MM.1S (cell line): ENCODE data around the gene TTC27.

ENCODE experiments used
- DNase-seq: peaks from one replicate; pipeline ENCODE4 v3.0.0-alpha.2; 2015
- H2AFZ ChIP-seq: fragments of 300-600 bp; sonication (generic); 2 replicates; pipeline ENCODE4 v1.6.0; 2016; ENCODE audit warnings: antibody characterized with exemption, low read length
- H3F3A ChIP-seq: fragments of 300-600 bp; sonication (generic); 2 replicates; pipeline ENCODE4 v1.6.1; 2016; ENCODE audit warnings: mild to moderate bottlenecking, antibody characterized with exemption, low read length, moderate library complexity, mixed read lengths; ENCODE audit not compliant: insufficient read depth
- H3K27ac ChIP-seq: fragments of 300-600 bp; sonication (generic); 2 replicates; pipeline ENCODE4 v1.5.1; 2016; ENCODE audit warnings: mild to moderate bottlenecking, low read length
- H3K27me3 ChIP-seq: fragments of 300-600 bp; sonication (generic); replicated peaks from 2 replicates; pipeline ENCODE4 v1.6.0; 2016; ENCODE audit warnings: low read length; ENCODE audit not compliant: insufficient read depth
- H3K36me3 ChIP-seq: fragments of 300-600 bp; sonication (generic); replicated peaks from 2 replicates; pipeline ENCODE4 v1.6.1; 2016; ENCODE audit warnings: mild to moderate bottlenecking, low read length, mixed read lengths; ENCODE audit not compliant: insufficient read depth
- H3K4me1 ChIP-seq: fragments of 300-600 bp; sonication (generic); 2 replicates; pipeline ENCODE4 v1.6.1; 2016; ENCODE audit warnings: low read length, mixed read lengths
- H3K4me2 ChIP-seq: fragments of 300-600 bp; sonication (generic); 2 replicates; pipeline ENCODE4 v1.6.0; 2016; ENCODE audit warnings: low read depth, low read length
- H3K4me3 ChIP-seq: fragments of 300-600 bp; sonication (generic); 2 replicates; pipeline ENCODE4 v1.5.1; 2016; ENCODE audit warnings: low read length, mixed read lengths
- H3K79me2 ChIP-seq: fragments of 300-600 bp; sonication (generic); 2 replicates; pipeline ENCODE4 v1.6.1; 2016; ENCODE audit warnings: mixed run types, low read length, mixed read lengths
- H3K9ac ChIP-seq: fragments of 300-600 bp; sonication (generic); 2 replicates; pipeline ENCODE4 v1.6.1; 2016; ENCODE audit warnings: low read length, mixed read lengths
- H3K9me2 ChIP-seq: fragments of 300-600 bp; sonication (generic); replicated peaks from 2 replicates; pipeline ENCODE4 v1.6.1; 2016; ENCODE audit warnings: mild to moderate bottlenecking, low read length, mixed read lengths; ENCODE audit not compliant: insufficient read depth
- H3K9me3 ChIP-seq: fragments of 300-600 bp; sonication (generic); replicated peaks from 2 replicates; pipeline ENCODE4 v1.6.1; 2016; ENCODE audit warnings: mild to moderate bottlenecking, low read length, mixed read lengths; ENCODE audit not compliant: insufficient read depth
- H4K20me1 ChIP-seq: fragments of 300-600 bp; sonication (generic); 2 replicates; pipeline ENCODE4 v1.6.1; 2016; ENCODE audit warnings: mild to moderate bottlenecking, low read length, moderate library complexity, mixed read lengths; ENCODE audit not compliant: insufficient read depth
- EZH2 ChIP-seq: fragments of 300-600 bp; sonication (generic); optimal IDR thresholded peaks from 2 replicates; pipeline ENCODE3; 2017; ENCODE audit warnings: low read depth, mild to moderate bottlenecking, antibody characterized with exemption, low read length, mixed read lengths
- EZH2phosphoT487 ChIP-seq: fragments of 300-600 bp; sonication (generic); IDR thresholded peaks from 2 replicates; pipeline ENCODE4 v1.6.1; 2018; ENCODE audit warnings: antibody characterized with exemption, low read length
- TF ChIP-seq, protein P1 (sequence below): fragments of 300-600 bp; sonication (generic); IDR thresholded peaks from 2 replicates; pipeline ENCODE4 v1.5.1; 2016; ENCODE audit warnings: antibody characterized with exemption, low read length, mixed read lengths

TTC27 gene

DNA sequence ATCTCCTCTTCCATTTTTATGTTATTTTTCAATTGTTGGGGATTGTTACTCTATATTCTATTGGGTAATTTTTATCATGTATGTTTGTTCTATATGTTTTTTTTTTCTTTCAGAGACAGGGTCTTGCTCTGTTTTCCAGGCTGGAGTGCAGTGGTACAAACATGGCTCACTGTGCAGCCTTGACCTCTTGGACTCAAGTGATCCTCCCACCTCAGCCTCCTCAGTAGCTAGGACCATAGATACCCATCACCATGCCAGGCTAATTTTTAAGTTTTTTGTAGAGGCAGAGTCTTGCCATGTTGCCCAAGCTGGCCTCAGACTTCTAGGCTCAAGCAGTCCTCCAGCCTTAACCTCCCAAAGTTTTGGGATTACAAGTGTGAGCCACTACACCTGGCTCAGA is 88.7 kb downstream of the TTC27 start:
- Histone ChIP-seq H3F3A (no peaks in the 10 kb centered on the region), H3K27ac (no peak overlapping the region), H3K9me3 (no peaks in the 10 kb centered on the region), H2AFZ (no peak overlapping the region), H3K9ac (no peak overlapping the region), H3K4me3 (no peak overlapping the region), H3K36me3 (no peaks in the 10 kb centered on the region), H3K79me2 (no peaks in the 10 kb centered on the region), H3K4me1 (no peaks in the 10 kb centered on the region), H4K20me1 (no peaks in the 10 kb centered on the region), H3K27me3 (no peaks in the 10 kb centered on the region), H3K9me2 (no peaks in the 10 kb centered on the region), H3K4me2 (no peak overlapping the region)
- TF ChIP-seq EZH2phosphoT487: no peak
- TF ChIP-seq, protein P1, sequence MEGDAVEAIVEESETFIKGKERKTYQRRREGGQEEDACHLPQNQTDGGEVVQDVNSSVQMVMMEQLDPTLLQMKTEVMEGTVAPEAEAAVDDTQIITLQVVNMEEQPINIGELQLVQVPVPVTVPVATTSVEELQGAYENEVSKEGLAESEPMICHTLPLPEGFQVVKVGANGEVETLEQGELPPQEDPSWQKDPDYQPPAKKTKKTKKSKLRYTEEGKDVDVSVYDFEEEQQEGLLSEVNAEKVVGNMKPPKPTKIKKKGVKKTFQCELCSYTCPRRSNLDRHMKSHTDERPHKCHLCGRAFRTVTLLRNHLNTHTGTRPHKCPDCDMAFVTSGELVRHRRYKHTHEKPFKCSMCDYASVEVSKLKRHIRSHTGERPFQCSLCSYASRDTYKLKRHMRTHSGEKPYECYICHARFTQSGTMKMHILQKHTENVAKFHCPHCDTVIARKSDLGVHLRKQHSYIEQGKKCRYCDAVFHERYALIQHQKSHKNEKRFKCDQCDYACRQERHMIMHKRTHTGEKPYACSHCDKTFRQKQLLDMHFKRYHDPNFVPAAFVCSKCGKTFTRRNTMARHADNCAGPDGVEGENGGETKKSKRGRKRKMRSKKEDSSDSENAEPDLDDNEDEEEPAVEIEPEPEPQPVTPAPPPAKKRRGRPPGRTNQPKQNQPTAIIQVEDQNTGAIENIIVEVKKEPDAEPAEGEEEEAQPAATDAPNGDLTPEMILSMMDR: no peak
- TF ChIP-seq EZH2: no peak
- no peak for DNase-seq

DNA sequence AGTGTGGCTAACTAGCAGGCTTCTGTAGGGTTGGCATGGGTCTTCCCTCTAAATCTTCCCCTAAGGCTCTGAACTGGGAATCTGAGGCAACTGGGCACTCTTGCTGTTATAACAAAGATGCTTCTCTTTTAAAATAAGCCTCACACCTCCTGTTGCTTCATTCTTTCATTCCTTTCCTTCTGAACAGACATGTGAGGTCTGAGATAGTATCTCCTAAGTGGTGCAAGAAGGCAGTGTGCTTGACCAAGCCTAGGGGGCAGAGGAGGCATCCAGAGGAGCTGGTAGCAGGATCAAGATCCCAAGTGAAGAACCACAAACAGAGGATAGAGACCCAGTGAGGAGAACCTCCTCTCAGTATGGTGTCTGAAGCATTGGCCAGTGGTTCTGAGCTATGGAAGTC is 90.9 kb downstream of the TTC27 start:
- no peak for DNase-seq

DNA sequence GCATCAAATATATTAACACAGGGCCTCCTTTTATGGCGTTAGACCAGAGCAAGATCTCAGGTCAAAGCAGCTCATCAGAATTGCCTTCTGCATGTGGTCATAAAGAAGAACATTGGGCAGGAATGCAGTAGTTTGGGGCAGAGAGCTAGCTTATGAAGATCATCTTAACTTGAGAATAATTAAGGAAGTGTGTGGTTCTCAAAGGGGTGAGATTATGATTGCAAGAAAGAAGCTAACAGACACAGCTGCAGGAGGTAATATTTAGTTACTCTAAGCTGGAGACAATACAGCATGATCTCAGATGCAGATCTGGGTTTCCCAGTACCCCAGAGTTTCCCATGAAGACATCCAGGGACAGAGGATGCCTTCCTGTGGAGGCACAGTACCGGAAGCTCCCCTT is 91.6 kb downstream of the TTC27 start:
- Histone ChIP-seq H3K4me2 (no peak overlapping the region), H4K20me1 (no peaks in the 10 kb centered on the region), H3K9ac (no peak overlapping the region), H3K4me3 (no peak overlapping the region), H3K4me1 (no peaks in the 10 kb centered on the region), H3K79me2 (no peaks in the 10 kb centered on the region), H2AFZ (no peak overlapping the region), H3F3A (no peaks in the 10 kb centered on the region), H3K9me3 (no peaks in the 10 kb centered on the region), H3K9me2 (no peaks in the 10 kb centered on the region), H3K27ac (no peak overlapping the region), H3K27me3 (no peaks in the 10 kb centered on the region), H3K36me3 (no peaks in the 10 kb centered on the region)
- TF ChIP-seq, protein P1: no peak
- TF ChIP-seq EZH2phosphoT487 (no peak), EZH2 (no peak)
- no peak for DNase-seq

More for the DNA sequence above, 90.9 kb downstream of the TTC27 start:
- H2AFZ ChIP-seq: no peak overlapping the region
- no peaks in the 10 kb centered on the region for H3K79me2 ChIP-seq
- no peaks in the 10 kb centered on the region for H4K20me1 ChIP-seq
- no peaks in the 10 kb centered on the region for H3K9me2 ChIP-seq
- H3K27me3 ChIP-seq: no peaks in the 10 kb centered on the region
- no peak overlapping the region for H3K9ac ChIP-seq
- TF ChIP-seq EZH2phosphoT487 (no peak), EZH2 (no peak)
- TF ChIP-seq, protein P1: no peak
- H3F3A ChIP-seq: no peaks in the 10 kb centered on the region
- no peaks in the 10 kb centered on the region for H3K4me1 ChIP-seq
- no peaks in the 10 kb centered on the region for H3K36me3 ChIP-seq
- no peak overlapping the region for H3K4me3 ChIP-seq
- no peak overlapping the region for H3K27ac ChIP-seq
- no peak overlapping the region for H3K4me2 ChIP-seq
- H3K9me3 ChIP-seq: no peaks in the 10 kb centered on the region
